SJSA1 (cell line): ENCODE data around the gene TNNC2. TPM values are rescaled to one million over a fixed set of nuclear protein-coding genes. Genes with fewer than 3 reads are reported as not detected.

Source experiments
- DNase-seq, 2 experiments: peaks; one replicate each; pipeline ENCODE4 v3.0.0-alpha.2; 2015 to 2020; ENCODE audit warnings: low spot score in 2 of 2, low read depth in 1 of 2
- H3K27ac ChIP-seq: fragments of 250-450 bp; sonication (Bioruptor Pico); 2 replicates; pipeline ENCODE4 v1.5.1; 2020; ENCODE audit warnings: mild to moderate bottlenecking, moderate library complexity
- H3K27me3 ChIP-seq: fragments of 250-450 bp; sonication (Bioruptor Pico); replicated peaks from 2 replicates; pipeline ENCODE4 v1.5.1; 2020; ENCODE audit warnings: mild to moderate bottlenecking, moderate library complexity
- H3K36me3 ChIP-seq: fragments of 250-450 bp; sonication (Bioruptor Pico); 2 replicates; pipeline ENCODE4 v1.5.1; 2020; ENCODE audit warnings: mild to moderate bottlenecking
- H3K4me1 ChIP-seq: fragments of 250-450 bp; sonication (Bioruptor Pico); replicated peaks from 2 replicates; pipeline ENCODE4 v1.6.1; 2021; ENCODE audit warnings: mild to moderate bottlenecking
- H3K4me3 ChIP-seq: fragments of 250-450 bp; sonication (Bioruptor Pico); 2 replicates; pipeline ENCODE4 v1.5.1; 2020; ENCODE audit warnings: mild to moderate bottlenecking
- H3K9me3 ChIP-seq: fragments of 250-450 bp; sonication (Bioruptor Pico); replicated peaks from 2 replicates; pipeline ENCODE4 v1.5.1; 2020; ENCODE audit warnings: mild to moderate bottlenecking
- total RNA-seq: library from RNA; depleted of rRNA; stranded (reverse); fragments of >200 nt; shearing (Covaris generic); gene quantifications from 2 replicates; pipeline ENCODE4 v1.2.3, GENCODE V29; 2014

The TNNC2 gene
- total RNA-seq, 1 experiment from 2014 or later, result not detected

- no peak for DNase-seq
- no peak overlapping the region for H3K4me3 ChIP-seq
Measured at GRCh38 chr20:45823949-45824835, 2.9 kb downstream of the TNNC2 start.

GRCh38 chr20:45822857-45823256 lies 4.3 kb downstream of the TNNC2 start:
- Histone ChIP-seq H3K36me3 (no peaks in the 10 kb centered on the region), H3K4me1 (peaks cover 6% of the 10 kb centered on the region), H3K27ac (no peak overlapping the region), H3K27me3 (peaks cover 13% of the 10 kb centered on the region), H3K4me3 (no peak overlapping the region), H3K9me3 (no peaks in the 10 kb centered on the region)
- peak in 1 of 2 experiments; percentile 54 for DNase-seq

More at GRCh38 chr20:45823949-45824835, 2.9 kb downstream of the TNNC2 start:
- no peak overlapping the region for H3K27ac ChIP-seq
- H3K4me1 ChIP-seq, result 0 out of 2 replicates have a peak, but pooled peaks cover 3% of the 10 kb centered on the region
- no peaks in the 10 kb centered on the region for H3K36me3 ChIP-seq
- no peaks in the 10 kb centered on the region for H3K9me3 ChIP-seq
- H3K27me3 ChIP-seq, result peaks cover 13% of the 10 kb centered on the region

GRCh38 chr20:45821947-45822346 lies 5.2 kb downstream of the TNNC2 start:
- Histone ChIP-seq H3K36me3 (peaks cover 7% of the 10 kb centered on the region), H3K27me3 (peaks cover 13% of the 10 kb centered on the region), H3K4me3 (no peak overlapping the region), H3K27ac (no peak overlapping the region), H3K9me3 (no peaks in the 10 kb centered on the region), H3K4me1 (peaks cover 15% of the 10 kb centered on the region)
- DNase-seq, result no peak

- Histone ChIP-seq H3K36me3 (peaks cover 31% of the 10 kb centered on the region), H3K27ac (no peak overlapping the region), H3K27me3 (peaks cover 13% of the 10 kb centered on the region), H3K4me1 (peaks cover 37% of the 10 kb centered on the region), H3K4me3 (no peak overlapping the region), H3K9me3 (no peaks in the 10 kb centered on the region)
- no peak for DNase-seq
Measured at GRCh38 chr20:45819466-45819865, 7.6 kb downstream of the TNNC2 start.

GRCh38 chr20:45818239-45818638 lies 8.9 kb downstream of the TNNC2 start:
- no peak overlapping the region for H3K27ac ChIP-seq
- 0 out of 2 replicates have a peak, but pooled peaks cover 3% of the 10 kb centered on the region for H3K27me3 ChIP-seq
- H3K9me3 ChIP-seq, result no peaks in the 10 kb centered on the region
- peaks cover 45% of the 10 kb centered on the region for H3K4me1 ChIP-seq
- peaks cover 40% of the 10 kb centered on the region for H3K36me3 ChIP-seq
- DNase-seq, result no peak
- H3K4me3 ChIP-seq, result no peak overlapping the region

GRCh38 chr20:45817376-45818194 lies 9.5 kb downstream of the TNNC2 start:
- Histone ChIP-seq H3K36me3 (peaks cover 47% of the 10 kb centered on the region), H3K4me1 (peaks cover 48% of the 10 kb centered on the region), H3K27ac (no peak overlapping the region), H3K4me3 (no peak overlapping the region), H3K27me3 (no peaks in the 10 kb centered on the region), H3K9me3 (no peaks in the 10 kb centered on the region)
- DNase-seq, result peak; percentile 54 to 80

- Histone ChIP-seq H3K4me1 (peaks cover 46% of the 10 kb centered on the region), H3K9me3 (no peaks in the 10 kb centered on the region), H3K27me3 (no peaks in the 10 kb centered on the region), H3K4me3 (no peak overlapping the region), H3K36me3 (peaks cover 48% of the 10 kb centered on the region), H3K27ac (no peak overlapping the region)
- DNase-seq, result peak in 1 of 2 experiments; percentile 32
Measured at GRCh38 chr20:45816951-45817350, 10.2 kb downstream of the TNNC2 start.

GRCh38 chr20:45814314-45814713 lies 12.8 kb downstream of the TNNC2 start:
- DNase-seq, result no peak
- no peaks in the 10 kb centered on the region for H3K9me3 ChIP-seq
- H3K4me3 ChIP-seq, result no peak overlapping the region
- H3K4me1 ChIP-seq, result peaks cover 46% of the 10 kb centered on the region
- H3K27ac ChIP-seq, result no peak overlapping the region
- peaks cover 68% of the 10 kb centered on the region for H3K36me3 ChIP-seq
- H3K27me3 ChIP-seq, result no peaks in the 10 kb centered on the region

GRCh38 chr20:45813489-45813888 lies 13.6 kb downstream of the TNNC2 start:
- Histone ChIP-seq H3K4me3 (peak overlapping the region; percentile 81), H3K27me3 (no peaks in the 10 kb centered on the region), H3K27ac (no peak overlapping the region), H3K36me3 (peaks cover 76% of the 10 kb centered on the region), H3K4me1 (peaks cover 46% of the 10 kb centered on the region), H3K9me3 (no peaks in the 10 kb centered on the region)
- DNase-seq, result no peak

- Histone ChIP-seq H3K27me3 (no peaks in the 10 kb centered on the region), H3K9me3 (no peaks in the 10 kb centered on the region), H3K4me3 (peak overlapping the region; percentile 81), H3K4me1 (peaks cover 45% of the 10 kb centered on the region), H3K27ac (peak overlapping the region; percentile 92), H3K36me3 (peaks cover 81% of the 10 kb centered on the region)
- no peak for DNase-seq
Measured at GRCh38 chr20:45813006-45813340, 14.1 kb downstream of the TNNC2 start.

GRCh38 chr20:45812157-45813005 lies 14.7 kb downstream of the TNNC2 start, which contains the start of gene UBE2C:
UBE2C (plus strand) TSS chr20:45812644; CDS start chr20:45812696, 52 bp downstream.
- H3K27me3 ChIP-seq, result no peaks in the 10 kb centered on the region
- H3K9me3 ChIP-seq, result no peaks in the 10 kb centered on the region
- H3K4me3 ChIP-seq, result peak within 1 kb of the TSS; percentile 81
- peaks cover 85% of the 10 kb centered on the region for H3K36me3 ChIP-seq
- peaks cover 39% of the 10 kb centered on the region for H3K4me1 ChIP-seq
- H3K27ac ChIP-seq, result peak within 1 kb of the TSS; percentile 92
- peak; percentile 94 to 98 for DNase-seq

GRCh38 chr20:45810191-45810970 lies 16.7 kb downstream of the TNNC2 start:
- H3K9me3 ChIP-seq, result no peaks in the 10 kb centered on the region
- H3K36me3 ChIP-seq, result peaks cover 82% of the 10 kb centered on the region
- peaks cover 19% of the 10 kb centered on the region for H3K4me1 ChIP-seq
- H3K27me3 ChIP-seq, result no peaks in the 10 kb centered on the region
- DNase-seq, result no peak
- no peak overlapping the region for H3K27ac ChIP-seq
- no peak overlapping the region for H3K4me3 ChIP-seq
